Tibial nerve (tissue), 4 donors: ENCODE measurements around the gene TKFC. TPM values are rescaled to one million over a fixed set of nuclear protein-coding genes. Genes with fewer than 3 reads are reported as not detected.

Source experiments
- DNase-seq, 2 donors: peaks; one replicate each; pipeline ENCODE4 v3.0.0-alpha.2; 2019; ENCODE audit warnings: low spot score in 2 of 2
- H3K27ac ChIP-seq, 4 donors: fragments of 200-600 bp; sonication (generic) in 3 of 4; one replicate each; pipeline ENCODE4 v1.5.1; 2017 to 2019; ENCODE audit warnings: mild to moderate bottlenecking in 1 of 4
- H3K27me3 ChIP-seq, 2 donors: fragments of 200-600 bp; sonication (generic) in 1 of 2; one replicate each; pipeline versions ENCODE4 v1.5.1 to v1.6.0; 2017 to 2019
- H3K36me3 ChIP-seq, 3 donors: fragments of 200-600 bp; sonication (generic); one replicate each; pipeline ENCODE4 v1.5.1; 2018 to 2019
- H3K4me1 ChIP-seq, 4 donors: fragments of 200-600 bp; sonication (generic) in 3 of 4; one replicate each; pipeline ENCODE4 v1.5.1; 2017 to 2019
- H3K4me3 ChIP-seq, 4 donors: fragments of 200-600 bp; sonication (generic) in 3 of 4; one replicate each; pipeline ENCODE4 v1.5.1; 2017 to 2019; ENCODE audit warnings: mild to moderate bottlenecking in 1 of 4, moderate library complexity in 1 of 4
- H3K9me3 ChIP-seq, 4 donors: fragments of 200-600 bp; sonication (generic) in 3 of 4; one replicate each; pipeline ENCODE4 v1.5.1; 2017 to 2019
- CTCF ChIP-seq, 5 experiments: fragments of 200-600 bp in 3 of 5; fragments of 450-650 bp in 2 of 5; sonication (generic) in 3 of 5; IDR thresholded peaks; one replicate each; pipeline ENCODE4 v1.5.1; 2016 to 2019; ENCODE audit warnings: antibody characterized with exemption in 5 of 5, mild to moderate bottlenecking in 3 of 5, moderate library complexity in 2 of 5
- EP300 ChIP-seq, 2 donors: sonication (generic); formaldehyde crosslinking; IDR thresholded peaks; one replicate each; pipeline ENCODE4 v1.6.1; 2017; ENCODE audit warnings: antibody characterized with exemption in 2 of 2, mild to moderate bottlenecking in 1 of 2
- POLR2A ChIP-seq, 2 donors: fragments of 450-650 bp; IDR thresholded peaks; one replicate each; pipeline ENCODE4 v1.6.1; 2017; ENCODE audit warnings: antibody characterized with exemption in 2 of 2, mild to moderate bottlenecking in 2 of 2, moderate library complexity in 2 of 2
- WGBS, 2 donors: methylation state at CpG; one replicate each; pipeline ENCODE4 v1.1.5; 2018; 5-methylcytosine and 5-hydroxymethylcytosine counted together
- total RNA-seq, 4 donors: library from RNA; depleted of rRNA; stranded (reverse); fragments of >200 nt; gene quantifications; one replicate each; pipeline ENCODE4 v1.1.0, GENCODE V29; 2016

TKFC gene
- total RNA-seq, 4 donors from 2014 or later: 15.0 to 39.6 (median 24.5) TPM

- H3K27ac ChIP-seq: no peak overlapping the region
- H3K4me1 ChIP-seq: no peaks in the 10 kb centered on the region
- no peak overlapping the region for H3K4me3 ChIP-seq
- WGBS, 2 donors: 94 to 98% methylated on average over 6 to 7 of the region's 7 CpGs
- peaks cover 15 to 100% (median 52%) of the 10 kb centered on the region in 3 donors for H3K36me3 ChIP-seq
- TF ChIP-seq EP300 (IDR thresholded peaks at IDR 0.05): no peak
- no peaks in the 10 kb centered on the region for H3K9me3 ChIP-seq
- no peak for DNase-seq
- H3K27me3 ChIP-seq: no peaks in the 10 kb centered on the region
These were observed 27.6 kb upstream of the TKFC start for GRCh38 chr11:61305417-61305816.

DNA sequence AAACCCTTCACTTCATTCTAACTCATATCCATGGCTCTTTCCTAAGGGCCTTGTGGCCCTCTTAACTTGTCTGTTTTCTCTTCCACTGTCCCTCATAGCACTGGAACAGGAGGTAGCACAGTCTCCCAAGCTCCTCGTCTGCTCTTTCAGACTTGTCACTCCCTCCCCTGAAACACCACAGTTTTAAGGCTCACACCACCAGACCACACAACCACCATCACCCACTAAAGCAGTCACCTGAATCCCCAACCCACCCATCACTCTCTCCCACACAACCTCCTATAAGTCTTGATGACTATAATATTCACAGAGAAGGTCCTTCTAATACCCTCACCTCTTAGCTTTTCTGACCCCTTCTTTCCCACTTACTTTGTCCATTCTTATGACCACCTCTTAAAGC lies 26.8 kb upstream of the TKFC start:
- TF ChIP-seq CTCF (IDR thresholded peaks at IDR 0.05) (no peak), POLR2A (IDR thresholded peaks at IDR 0.05) (no peak), EP300 (IDR thresholded peaks at IDR 0.05) (no peak)
- Histone ChIP-seq H3K9me3 (no peaks in the 10 kb centered on the region), H3K36me3 (peaks cover 17 to 100% (median 53%) of the 10 kb centered on the region in 3 donors), H3K27me3 (no peaks in the 10 kb centered on the region), H3K4me1 (no peaks in the 10 kb centered on the region), H3K4me3 (no peak overlapping the region), H3K27ac (no peak overlapping the region)
- no peak for DNase-seq
- 90 to 91% methylated on average over 1 of the region's 1 CpG for WGBS, 2 donors

DNA sequence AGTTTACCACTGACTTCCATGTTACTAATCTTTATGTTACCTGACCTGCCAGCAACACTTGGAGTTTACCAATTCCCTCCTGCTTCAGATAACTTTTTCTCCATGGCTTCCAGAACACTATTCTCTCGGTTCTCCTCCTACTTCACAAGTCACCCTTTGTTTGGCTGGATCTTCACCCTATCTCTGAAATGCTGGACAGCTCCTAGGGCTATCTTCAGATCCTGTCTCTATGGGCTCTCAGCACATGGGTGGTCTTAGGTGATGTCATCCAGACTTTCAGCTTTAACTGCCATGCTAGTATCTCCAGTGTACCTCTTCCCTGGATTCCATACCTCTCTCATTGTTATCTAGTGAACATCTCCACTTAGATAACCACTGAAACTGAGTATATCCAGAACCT lies 25.7 kb upstream of the TKFC start:
- Histone ChIP-seq H3K4me1 (no peaks in the 10 kb centered on the region), H3K36me3 (peaks cover 12 to 100% (median 61%) of the 10 kb centered on the region in 3 donors), H3K4me3 (no peak overlapping the region), H3K9me3 (no peaks in the 10 kb centered on the region), H3K27me3 (no peaks in the 10 kb centered on the region), H3K27ac (no peak overlapping the region)
- whole genome bisulfite sequencing, 2 donors: 29 to 37% methylated on average over 1 of the region's 1 CpG
- DNase-seq: no peak
- no peak for TF ChIP-seq CTCF (IDR thresholded peaks at IDR 0.05)
- TF ChIP-seq POLR2A (IDR thresholded peaks at IDR 0.05): no peak
- no peak for TF ChIP-seq EP300 (IDR thresholded peaks at IDR 0.05)

GRCh38 chr11:61309141-61309540 lies 23.9 kb upstream of the TKFC start:
- DNase-seq: no peak
- Histone ChIP-seq H3K27me3 (no peaks in the 10 kb centered on the region), H3K27ac (no peak overlapping the region), H3K4me1 (no peaks in the 10 kb centered on the region), H3K9me3 (no peaks in the 10 kb centered on the region), H3K4me3 (no peak overlapping the region), H3K36me3 (peaks cover 8 to 100% (median 67%) of the 10 kb centered on the region in 3 donors)
- no peak for TF ChIP-seq EP300 (IDR thresholded peaks at IDR 0.05)
- TF ChIP-seq POLR2A (IDR thresholded peaks at IDR 0.05): no peak
- no peak for TF ChIP-seq CTCF (IDR thresholded peaks at IDR 0.05)
- WGBS, 2 donors: 94 to 97% methylated on average over 4 of the region's 4 CpGs

- 92 to 93% methylated on average over 7 of the region's 7 CpGs for WGBS, 2 donors
- no peak overlapping the region for H3K4me3 ChIP-seq
- DNase-seq: no peak
- H3K27me3 ChIP-seq: no peaks in the 10 kb centered on the region
- H3K27ac ChIP-seq: no peak overlapping the region
- H3K36me3 ChIP-seq: peaks cover 8 to 100% (median 67%) of the 10 kb centered on the region in 3 donors
- no peaks in the 10 kb centered on the region for H3K9me3 ChIP-seq
- TF ChIP-seq POLR2A (IDR thresholded peaks at IDR 0.05) (no peak), CTCF (IDR thresholded peaks at IDR 0.05) (no peak), EP300 (IDR thresholded peaks at IDR 0.05) (no peak)
- no peaks in the 10 kb centered on the region for H3K4me1 ChIP-seq
These were observed 23.3 kb upstream of the TKFC start for GRCh38 chr11:61309739-61310138.

DNA sequence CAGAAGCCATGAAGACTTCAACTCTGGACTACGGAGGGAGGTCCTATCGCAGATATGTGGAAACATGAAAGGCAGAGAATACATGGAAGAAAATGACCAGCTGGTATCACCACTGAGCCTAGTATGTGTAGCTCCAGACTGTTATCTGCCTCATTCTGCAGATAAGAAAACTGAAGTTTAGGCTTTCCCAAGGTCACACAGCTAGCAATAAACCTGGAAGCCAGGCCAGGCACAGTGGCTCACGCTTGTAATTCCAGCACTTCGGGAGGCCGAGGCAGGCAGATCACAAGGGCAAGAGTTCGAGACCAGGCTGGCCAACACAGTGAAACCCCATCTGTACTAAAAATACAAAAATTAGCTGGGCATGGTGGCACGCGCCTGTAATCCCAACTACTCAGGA lies 22.3 kb upstream of the TKFC start:
- DNase-seq: no peak
- H3K9me3 ChIP-seq: no peaks in the 10 kb centered on the region
- TF ChIP-seq CTCF (IDR thresholded peaks at IDR 0.05) (no peak), POLR2A (IDR thresholded peaks at IDR 0.05) (no peak), EP300 (IDR thresholded peaks at IDR 0.05) (no peak)
- 83 to 90% methylated on average over 7 to 8 of the region's 8 CpGs for WGBS, 2 donors
- no peaks in the 10 kb centered on the region for H3K27me3 ChIP-seq
- H3K4me1 ChIP-seq: no peaks in the 10 kb centered on the region
- peaks cover 8 to 100% (median 77%) of the 10 kb centered on the region in 3 donors for H3K36me3 ChIP-seq
- no peak overlapping the region for H3K4me3 ChIP-seq
- no peak overlapping the region for H3K27ac ChIP-seq
